Hindlimb muscle (tissue), 1 donor: ENCODE measurements around the gene VWA5A. TPM values are rescaled to one million over a fixed set of nuclear protein-coding genes. Genes with fewer than 3 reads are reported as not detected.

Source experiments
- DNase-seq: peaks from one replicate; pipeline ENCODE4 v3.0.0-alpha.2; 2013
- polyA plus RNA-seq: library from polyadenylated mRNA; unstranded; fragments of 120-200 nt; gene quantifications from one replicate; pipeline ENCODE4 v1.2.1, GENCODE V29; 2013; ENCODE audit not compliant: insufficient read length

VWA5A gene, protein sequence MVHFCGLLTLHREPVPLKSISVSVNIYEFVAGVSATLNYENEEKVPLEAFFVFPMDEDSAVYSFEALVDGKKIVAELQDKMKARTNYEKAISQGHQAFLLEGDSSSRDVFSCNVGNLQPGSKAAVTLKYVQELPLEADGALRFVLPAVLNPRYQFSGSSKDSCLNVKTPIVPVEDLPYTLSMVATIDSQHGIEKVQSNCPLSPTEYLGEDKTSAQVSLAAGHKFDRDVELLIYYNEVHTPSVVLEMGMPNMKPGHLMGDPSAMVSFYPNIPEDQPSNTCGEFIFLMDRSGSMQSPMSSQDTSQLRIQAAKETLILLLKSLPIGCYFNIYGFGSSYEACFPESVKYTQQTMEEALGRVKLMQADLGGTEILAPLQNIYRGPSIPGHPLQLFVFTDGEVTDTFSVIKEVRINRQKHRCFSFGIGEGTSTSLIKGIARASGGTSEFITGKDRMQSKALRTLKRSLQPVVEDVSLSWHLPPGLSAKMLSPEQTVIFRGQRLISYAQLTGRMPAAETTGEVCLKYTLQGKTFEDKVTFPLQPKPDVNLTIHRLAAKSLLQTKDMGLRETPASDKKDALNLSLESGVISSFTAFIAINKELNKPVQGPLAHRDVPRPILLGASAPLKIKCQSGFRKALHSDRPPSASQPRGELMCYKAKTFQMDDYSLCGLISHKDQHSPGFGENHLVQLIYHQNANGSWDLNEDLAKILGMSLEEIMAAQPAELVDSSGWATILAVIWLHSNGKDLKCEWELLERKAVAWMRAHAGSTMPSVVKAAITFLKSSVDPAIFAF
- polyA plus RNA-seq, result 101 TPM

DNA sequence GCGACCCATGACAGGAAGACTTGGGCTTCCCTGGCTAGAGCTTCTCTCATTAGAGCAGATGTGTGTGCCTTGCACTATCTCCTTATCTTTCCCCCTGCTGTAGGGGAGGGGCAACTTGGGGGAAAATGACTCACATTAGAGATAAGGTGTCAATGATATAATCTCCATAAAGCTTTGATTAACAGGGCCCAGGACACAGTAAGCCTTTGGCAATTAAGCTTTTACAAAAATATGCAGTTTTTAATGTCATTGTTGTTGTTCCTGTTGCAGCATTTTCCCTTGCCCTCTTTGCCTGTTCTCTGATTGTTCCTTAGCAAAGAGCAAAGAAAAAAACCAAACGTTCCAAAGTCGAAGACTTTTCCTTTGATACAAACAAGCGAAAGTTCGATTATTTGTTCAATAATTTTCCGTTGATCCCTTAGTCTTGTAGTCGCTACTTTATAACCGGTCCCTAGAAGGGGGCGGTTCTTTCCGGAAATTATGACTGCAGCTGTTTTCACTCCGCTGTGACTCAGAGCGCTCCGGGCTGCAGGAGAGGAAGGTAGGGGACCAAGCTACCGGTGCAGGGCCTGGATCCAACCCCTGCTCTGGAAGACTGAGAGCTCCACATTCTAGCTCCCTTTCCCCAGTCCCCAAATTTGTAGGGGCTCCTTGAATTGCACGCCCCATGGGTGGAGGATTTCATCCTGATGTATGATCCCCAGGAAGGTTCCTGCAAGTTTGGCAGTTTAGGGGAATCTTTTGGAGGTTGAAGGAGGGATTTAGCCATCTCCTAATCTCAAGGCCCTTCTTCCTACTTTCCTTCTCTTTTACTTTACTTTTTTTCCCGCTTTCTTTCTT is at the start of gene VWA5A:
VWA5A (plus strand) TSS at position 509 of the 840 bp plus-strand sequence. CDS start 2,062 bp downstream, outside the sequence.
- peak; percentile 85 for DNase-seq

DNA sequence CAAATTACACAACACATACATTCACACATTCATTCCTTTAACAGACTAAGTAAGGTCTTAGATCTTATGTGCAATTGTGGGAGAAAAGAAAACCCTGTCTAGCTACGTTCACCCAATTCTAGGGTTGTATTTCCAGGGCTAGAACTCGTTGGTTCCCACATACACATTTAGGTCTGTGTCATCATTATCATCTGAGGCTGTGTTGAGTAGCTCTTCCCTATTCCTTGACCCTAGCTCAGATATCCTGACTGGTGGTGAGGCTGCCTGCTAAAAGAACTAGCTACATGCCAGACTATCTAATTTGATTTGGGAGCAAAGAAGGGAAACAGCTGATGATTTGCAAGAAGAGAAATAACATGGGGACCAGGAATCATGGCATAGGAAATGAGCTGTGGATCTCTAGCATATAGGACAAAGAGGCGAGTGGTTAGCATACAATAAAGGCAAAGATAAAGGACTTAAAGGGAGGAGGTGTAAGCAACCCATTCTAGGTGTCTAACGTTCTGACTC is 46.6 kb upstream of the VWA5A start:
- no peak for DNase-seq

DNA sequence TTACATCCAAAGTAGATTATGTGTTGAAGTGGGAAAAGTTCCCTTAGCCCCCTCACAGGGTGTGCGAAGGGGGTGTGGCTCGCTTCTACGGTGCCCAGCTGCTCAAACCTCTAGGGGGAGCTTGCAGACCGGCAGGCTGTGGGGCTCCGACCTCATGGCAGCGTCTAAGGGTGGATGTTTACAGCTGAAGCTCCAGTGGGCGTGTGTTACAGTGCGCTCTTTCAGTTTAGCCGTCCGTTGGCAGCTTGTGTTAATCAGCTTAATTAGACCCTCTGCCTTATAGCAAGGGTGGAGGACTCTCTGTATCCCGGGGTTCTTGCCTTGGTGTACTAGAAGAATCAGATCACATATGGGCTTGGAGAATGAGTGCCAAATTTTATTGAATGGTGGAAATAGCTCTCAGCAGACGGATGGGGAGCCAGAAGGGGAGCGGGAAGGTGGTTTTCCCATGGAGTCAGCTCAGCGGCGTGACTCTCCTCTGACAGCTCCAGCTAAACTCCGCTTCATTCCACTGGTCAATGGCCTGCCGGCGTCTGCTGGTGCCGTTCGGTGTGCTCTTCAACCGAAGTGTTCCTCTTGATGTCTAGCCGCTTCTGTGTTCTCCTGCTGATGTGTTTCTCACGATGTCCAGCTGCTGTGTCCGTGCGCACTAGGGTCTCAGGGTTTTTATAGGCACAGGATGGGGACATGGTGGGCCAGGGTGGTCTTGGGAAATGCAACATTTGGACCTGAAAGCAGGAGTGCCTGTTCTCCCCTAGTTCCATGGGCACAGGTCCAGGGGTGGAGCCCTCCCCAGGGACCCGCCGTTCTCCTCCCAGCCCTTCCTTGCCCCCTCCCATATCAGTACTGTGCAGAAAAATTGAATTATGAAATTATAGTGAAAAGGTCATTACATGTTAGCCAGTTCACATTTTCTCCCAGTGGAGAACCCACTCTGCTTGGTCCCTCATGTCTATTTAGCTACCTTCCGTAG is 45.5 kb upstream of the VWA5A start:
- peak; percentile 21 for DNase-seq

DNA sequence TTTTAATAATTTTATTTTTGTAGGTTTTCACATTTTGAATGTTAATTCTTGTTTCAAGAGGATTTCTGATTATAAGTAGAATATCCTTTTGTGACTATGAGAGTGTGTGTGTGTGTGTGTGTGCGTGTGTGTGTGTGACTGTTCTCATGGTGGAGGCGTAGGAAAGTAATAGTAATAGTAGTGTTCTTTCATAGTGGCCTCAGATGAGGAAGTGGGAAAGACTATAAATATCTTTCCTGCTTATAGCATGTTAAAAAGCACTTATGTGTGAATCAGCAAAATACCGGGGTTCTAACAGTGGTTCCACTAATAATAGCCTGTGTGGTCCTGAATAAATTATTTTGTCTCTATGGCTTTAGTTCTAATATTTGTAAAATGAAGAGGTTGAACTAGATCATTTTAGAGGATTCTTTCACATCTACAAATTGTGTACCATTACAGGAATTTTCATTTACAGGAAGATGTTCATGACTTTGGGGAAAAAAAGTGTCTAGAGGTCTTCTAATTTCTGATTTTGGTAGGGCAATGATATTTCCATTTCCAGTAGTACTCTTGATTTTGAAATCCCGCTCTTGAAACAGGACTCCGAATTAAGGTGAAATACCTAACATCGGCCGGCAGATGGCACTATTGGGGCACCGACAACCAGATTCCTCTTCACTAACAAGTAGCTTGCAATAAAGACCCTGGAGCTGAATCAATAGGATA is 44.2 kb upstream of the VWA5A start:
- peak; percentile 76 for DNase-seq

DNA sequence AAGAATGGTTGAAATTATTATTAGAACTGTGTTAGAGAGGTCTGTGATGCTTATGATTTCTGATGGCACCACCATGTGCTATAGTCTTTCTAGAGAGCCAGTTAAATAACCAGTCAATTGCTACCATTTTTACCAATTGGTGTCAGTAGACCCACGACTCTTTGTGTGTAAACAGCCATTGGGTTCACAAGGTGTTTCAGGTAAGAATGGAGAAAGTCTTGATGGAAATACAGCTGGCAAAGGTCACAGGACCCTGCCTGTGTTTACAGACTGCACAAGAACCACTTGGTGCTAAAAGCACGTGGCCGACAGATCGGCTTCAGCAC is 43.7 kb upstream of the VWA5A start:
- no peak for DNase-seq

DNA sequence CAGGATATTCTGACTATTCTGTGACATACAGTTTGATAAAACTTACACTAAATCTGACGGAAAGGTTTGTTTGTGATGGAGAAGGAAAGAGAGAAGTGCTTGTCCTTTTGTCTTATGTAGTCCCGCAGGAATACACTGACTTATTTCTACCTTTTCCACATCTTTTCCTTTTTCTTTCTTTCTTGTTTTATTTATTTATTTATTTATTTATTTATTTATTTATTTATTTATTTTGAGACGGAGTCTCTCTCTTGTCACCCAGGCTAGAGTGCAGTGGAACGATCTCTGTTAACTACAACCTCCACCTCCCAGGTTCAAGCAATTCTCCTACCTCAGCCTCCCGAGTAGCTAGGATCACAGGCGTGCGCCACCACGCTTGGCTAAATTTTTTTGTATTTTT is 43.1 kb upstream of the VWA5A start:
- DNase-seq, result no peak

DNA sequence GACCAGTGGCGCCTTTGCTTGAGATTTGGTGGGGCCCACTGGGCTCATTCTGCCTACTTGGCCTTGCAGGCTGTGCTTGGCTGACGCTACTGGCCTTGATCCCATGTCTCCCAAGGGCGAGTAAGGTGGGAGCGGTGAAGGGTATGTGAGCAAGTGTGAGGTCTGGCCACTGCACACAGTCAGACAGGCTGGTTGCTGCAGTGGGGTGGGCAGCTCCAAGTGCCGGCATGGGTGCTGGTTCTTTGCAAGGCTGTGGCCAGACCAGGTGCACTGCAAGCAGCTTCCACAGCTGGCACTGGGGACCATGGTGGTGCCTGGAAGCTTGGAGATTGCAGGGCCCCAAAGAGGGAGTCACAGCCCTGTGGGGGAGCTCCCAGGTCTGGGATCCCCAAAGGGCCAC is 40.7 kb upstream of the VWA5A start:
- DNase-seq, result no peak

DNA sequence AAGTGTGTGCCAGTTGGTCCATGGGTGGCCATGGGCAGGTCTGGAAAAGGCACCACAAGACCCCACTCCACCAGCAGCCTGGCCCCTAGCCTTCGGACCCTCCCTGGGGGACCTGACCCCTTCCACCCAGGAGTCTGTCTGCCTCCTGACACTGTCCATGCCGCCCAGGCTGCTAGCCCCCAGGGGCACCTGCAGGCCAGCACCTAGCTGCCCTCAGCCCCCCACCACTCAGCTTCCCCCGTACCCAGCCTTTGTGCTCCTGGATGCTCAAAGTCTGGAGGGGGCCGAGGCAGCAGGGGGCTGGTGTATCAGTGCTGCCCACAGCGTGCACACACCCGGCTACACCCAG is 39.8 kb upstream of the VWA5A start:
- no peak for DNase-seq

DNA sequence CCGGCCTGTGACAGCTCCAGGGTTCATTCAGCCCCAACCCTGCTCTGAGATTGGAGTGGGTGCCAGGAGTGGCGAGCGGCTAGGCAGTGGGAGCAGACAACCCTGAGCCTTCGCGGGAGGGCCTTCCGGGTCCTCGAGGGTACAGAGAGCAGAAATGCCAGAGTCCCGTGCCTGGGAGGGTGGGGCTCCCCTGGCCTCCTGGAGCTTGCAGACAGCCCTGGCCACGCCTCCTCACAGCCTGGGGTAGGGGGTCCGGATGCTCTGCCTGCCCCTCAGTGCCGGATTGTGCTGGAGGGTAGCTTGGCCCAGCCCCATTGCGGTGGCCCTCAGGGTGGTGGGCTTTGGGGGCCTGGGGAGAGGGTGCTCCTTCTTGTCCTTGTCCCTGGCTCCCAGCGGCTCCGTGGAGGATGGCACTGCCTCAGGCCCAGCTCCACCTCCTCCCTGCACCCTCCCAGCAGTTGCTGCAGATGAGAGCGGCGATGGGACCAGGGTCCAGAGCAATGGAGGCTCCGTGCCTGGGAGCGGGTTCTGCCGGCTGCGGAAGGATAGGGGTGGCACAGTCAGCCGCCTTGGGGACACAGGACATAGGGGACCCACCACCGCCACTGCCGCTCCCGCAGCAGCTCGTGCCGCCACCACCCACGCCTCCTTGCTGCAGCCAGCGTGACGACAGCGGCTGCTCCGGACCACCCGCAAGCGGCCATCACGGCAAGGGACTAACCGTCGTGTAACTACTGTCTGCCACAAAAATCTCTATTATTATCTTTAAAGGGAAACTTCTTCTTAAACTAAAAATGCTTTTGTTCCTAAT is 39.2 kb upstream of the VWA5A start:
- DNase-seq, result no peak

DNA sequence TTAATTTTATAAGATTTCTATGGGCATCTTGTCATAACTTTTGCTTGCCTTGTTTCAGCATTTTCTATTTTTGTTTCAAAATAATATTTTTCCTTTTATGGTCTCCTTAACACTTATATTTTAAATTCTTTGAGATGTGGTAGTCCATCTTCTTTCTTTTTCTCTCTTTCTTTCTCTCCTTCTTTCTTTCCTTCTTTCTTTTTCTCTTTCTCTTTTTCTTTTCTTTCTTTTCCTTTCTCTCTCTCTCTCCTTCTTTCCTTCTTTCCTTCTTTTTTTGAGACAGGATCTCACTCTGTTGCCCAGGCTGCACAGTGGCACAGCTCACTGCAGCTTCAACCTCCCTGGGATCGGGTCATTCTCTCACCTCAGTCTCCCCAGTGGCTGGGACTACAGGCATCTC is 38.0 kb upstream of the VWA5A start:
- no peak for DNase-seq

DNA sequence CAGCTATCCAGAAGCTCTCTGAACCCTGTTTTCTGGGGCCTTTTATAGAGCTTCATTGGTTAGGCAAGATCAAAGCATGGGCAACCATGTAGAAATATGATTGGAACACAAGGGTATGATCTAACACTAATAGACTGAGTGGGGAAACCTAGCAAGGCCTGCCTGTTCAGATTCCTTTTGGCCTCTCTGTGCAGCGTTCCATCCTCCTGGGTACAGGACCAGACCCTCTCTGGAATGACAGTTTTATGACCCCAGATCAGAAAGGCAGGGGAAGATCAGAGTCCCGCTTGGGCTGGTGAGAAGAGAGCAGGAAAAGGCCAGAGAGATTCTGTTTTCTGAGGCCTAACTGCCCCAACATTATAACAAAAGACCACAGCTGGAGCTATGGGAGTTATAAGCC is 36.7 kb upstream of the VWA5A start:
- no peak for DNase-seq

DNA sequence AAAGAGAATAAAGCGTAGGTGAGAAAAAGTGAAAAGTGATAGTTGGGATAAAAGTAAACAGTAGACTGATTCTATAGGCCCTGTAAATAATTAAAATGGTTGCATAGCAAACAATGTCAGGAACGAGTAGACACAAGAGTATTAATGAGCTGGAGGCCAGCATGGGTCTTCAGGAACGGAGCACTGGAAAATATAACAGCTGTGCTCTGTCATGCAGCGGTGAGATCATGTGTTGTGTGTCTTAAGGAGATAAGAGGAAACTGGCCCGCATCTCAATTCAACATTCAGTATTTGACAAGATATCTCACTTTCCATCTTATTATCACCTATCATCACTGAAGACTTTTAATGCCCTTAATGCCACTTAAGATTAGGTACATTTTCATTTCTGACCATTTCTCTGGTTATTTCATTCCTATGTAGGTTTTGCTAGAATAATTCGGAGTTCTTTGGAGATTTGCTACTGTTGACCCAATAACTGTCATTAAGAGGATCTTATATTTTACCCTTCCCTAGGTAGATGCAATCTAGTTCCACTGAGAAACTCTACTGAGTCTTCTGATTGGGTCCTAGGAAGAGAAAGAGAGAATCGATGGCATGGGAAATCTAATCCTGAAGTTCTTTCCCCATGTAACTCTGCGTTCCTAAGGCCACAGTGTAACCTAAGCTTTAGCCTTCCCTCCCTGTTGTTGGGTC is 35.5 kb upstream of the VWA5A start:
- no peak for DNase-seq

DNA sequence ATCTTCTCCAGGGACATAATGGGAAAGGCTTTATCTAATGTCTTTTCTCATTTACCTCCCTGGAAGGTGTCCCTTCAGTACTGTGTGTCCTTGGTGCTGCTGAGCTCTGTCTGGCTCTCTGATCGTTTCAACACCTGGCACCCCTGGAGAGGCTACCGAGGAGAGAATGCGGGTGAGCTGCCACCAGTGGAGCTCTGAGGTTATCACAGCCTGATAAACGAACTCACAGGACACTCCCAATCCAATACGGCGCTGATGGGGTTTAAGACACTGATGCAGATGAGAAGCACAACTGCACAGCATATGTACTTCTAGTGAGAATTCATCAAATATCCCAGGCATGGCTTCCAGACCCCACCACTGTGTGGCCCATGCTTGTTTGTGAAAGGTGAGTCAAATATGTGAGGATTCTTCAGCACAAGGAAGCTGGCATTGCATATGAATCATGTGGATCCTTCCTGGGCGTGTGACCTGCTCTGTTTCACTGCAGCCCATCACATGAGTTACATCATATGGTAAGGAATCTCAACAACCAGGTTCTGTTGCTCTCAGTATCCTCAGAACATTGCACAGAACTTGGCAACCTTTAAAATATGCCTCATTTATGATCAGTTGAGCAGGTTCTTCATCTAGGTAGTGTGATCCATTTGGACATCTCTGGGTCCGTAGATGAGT is 34.8 kb upstream of the VWA5A start:
- no peak for DNase-seq

DNA sequence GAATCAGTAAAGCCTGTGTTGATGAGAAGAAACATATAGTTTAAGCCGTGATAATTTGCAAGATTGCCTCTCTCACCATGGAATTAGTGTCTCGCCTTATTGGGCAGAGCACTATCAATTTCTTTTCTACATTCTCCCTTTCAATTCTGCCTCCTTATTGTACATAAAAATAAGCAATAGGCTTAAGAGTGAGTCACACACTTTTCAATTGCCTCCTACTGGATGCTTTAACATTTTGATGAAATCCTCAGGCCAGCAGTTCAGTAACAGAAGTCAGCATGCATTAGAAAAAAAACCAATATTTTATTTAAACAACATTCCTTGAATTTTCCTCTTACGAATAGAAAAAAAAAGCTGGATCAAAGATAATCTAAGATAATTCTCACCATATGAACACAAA is 33.8 kb upstream of the VWA5A start:
- DNase-seq, result no peak

DNA sequence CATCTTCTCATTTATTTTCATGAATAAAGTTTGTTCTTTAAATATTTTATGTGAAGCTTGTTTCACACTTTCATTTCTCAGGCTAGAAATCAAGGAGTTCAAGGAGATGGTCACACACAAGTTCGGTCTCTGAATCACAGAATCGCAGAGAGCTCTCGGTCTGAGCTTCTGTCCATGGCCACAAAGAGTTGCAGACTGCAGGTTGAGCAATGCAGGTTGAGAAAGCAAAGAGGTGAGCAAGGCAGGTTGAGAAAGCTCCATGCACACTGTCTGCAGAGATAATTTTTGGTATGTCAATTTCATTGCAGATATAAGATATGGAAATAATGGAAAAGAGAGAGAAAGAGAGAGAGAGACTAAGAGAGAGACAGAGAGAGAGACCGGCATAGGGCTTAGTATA is 32.9 kb upstream of the VWA5A start:
- no peak for DNase-seq

DNA sequence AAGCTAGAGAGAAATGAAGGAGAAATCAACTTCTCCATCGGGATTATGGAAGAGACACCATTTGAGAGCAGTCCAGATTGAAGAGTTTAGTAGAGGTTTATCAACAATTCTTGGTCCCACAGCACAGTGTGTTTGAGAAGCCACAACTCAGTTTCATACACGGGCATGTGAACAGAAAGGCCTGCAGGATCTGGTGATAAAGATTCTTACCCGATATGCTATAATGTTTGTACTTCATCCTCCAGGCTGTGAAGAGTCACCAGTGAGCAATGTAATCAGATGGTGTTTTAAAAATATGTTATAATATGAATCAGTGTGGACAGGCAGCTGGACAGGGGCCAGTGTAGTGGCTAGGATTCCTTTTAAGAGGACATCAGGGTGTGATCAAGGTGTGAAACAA is 29.7 kb upstream of the VWA5A start:
- DNase-seq, result no peak

DNA sequence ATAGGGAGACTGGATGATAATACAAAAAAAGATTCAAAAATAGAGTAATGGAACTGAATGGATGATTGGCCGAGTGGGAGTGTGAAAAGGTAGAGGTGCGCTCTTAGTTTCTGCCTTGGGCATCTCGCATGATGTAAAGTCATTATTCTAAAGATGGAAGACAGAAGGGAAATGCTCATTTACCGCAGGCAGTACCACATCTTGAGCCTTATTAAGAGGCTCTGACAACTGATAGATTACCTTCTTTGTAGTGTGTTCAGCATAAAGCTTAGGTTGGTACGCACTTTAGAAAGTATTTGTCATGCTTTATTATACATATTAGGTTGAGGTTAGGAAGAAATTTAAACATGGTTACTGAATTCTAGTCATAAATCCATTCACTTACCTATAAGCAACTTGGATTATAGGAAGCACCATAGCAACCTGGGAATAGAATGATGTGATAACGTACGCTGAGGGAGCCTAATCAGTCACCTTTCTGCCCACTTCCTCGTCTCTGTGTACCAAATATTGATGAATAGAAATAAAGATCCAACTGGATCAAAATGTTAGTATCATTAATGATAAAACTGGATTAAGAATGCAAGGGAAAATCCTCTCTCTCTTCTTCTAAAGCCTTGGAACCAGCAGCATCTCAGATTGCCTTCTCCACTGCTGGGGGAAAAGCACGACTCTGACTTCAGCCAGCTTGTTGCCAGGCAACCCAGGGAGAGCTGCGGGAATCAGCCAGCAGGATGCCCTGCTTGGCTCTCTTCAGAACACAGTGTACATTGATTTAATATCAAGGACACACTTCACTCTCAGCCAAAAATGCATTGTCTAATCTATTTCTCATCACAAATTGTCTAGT is 29.0 kb upstream of the VWA5A start:
- DNase-seq, result no peak

DNA sequence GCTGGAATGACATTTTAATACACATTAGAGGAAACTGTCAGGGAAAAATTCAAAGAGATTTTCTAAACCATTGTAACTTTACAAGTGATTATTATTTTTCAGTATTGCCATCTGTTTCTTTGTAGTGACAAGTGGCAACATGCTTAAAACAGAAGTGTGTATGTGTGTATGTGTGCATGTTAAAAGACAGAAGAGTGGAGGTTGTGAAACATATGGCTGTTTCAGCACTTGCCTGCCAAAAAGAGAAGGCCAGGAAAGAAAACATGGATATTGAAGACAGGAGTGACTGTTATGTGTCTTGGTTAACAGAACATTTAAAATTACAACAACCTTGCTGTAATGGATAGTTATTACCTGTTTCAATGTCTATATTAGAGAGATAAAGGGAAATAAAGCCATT is 24.3 kb upstream of the VWA5A start:
- DNase-seq, result no peak
